K562 (cell line): ENCODE results near the gene HSD17B2. TPM values are rescaled to one million over a fixed set of nuclear protein-coding genes. Genes with fewer than 3 reads are reported as not detected.

Experiments
- ATAC-seq: fragments of 200-7000 bp; cut with Tn5 transposase; 3 replicates; pipeline ENCODE4 v1.9.1; 2020; ENCODE audit warnings: moderate library complexity
- BruUV-seq: library from RNA; stranded (reverse); fragments of 400-500 nt; replicated peaks from 2 replicates; lab custom pipeline; 2021; lab: Mats Ljungman, UMichigan
- CTCF ChIA-PET: fragments of 300-600 bp; formaldehyde crosslinking; extraction: SDS; loops from one replicate; lab custom pipeline; 2021; ENCODE audit warnings: low intra/inter-chr PET ratio; lab: Yijun Ruan, JAX
- POLR2A ChIA-PET: fragments of 300-600, 350-650 bp; sonication (Branson Sonifier 250); formaldehyde crosslinking; extraction: SDS; loops from one replicate; lab custom pipeline; 2021; ENCODE audit warnings: antibody characterized with exemption, inconsistent platforms; lab: Yijun Ruan, JAX
- DNase-seq, 4 experiments: peaks; one replicate each; pipeline versions ENCODE4 v3.0.0 to v3.0.0-alpha.2; 2011 to 2018; ENCODE audit warnings: low spot score in 3 of 4, mixed read lengths in 3 of 4; ENCODE audit errors: extremely low read depth in 1 of 4
- FAIRE-seq: peaks from 2 replicates; lab custom pipeline; 2011; peaks lifted over from hg19 to GRCh38; lab: Jason Lieb, UNC
- H2AFZ ChIP-seq: 2 replicates; pipeline ENCODE4 v1.6.0; 2011; ENCODE audit warnings: low read depth, low read length, control low read depth, inconsistent platforms
- H3K27ac ChIP-seq: fragments of 200-600 bp; 3 replicates; pipeline ENCODE4 v1.8.0; 2011; ENCODE audit warnings: low read depth, mild to moderate bottlenecking, control low read depth, inconsistent platforms, low read length, moderate library complexity, mixed read lengths; ENCODE audit errors: extremely low read depth
- H3K27me3 ChIP-seq, 2 experiments: fragments of 300-600 bp in 1 of 2; 2 replicates in 1 of 2; 3 replicates in 1 of 2; pipeline versions ENCODE4 v1.6.0 to v1.8.0; 2011; ENCODE audit warnings: inconsistent platforms in 2 of 2, low read length in 2 of 2, mild to moderate bottlenecking in 1 of 2, mixed read lengths in 1 of 2, moderate library complexity in 1 of 2; ENCODE audit not compliant: control insufficient read depth in 2 of 2, insufficient read depth in 2 of 2
- H3K36me3 ChIP-seq: fragments of 300-600 bp; 3 replicates; pipeline ENCODE4 v1.8.0; 2011; ENCODE audit warnings: mild to moderate bottlenecking, low read length, inconsistent platforms; ENCODE audit not compliant: control insufficient read depth, insufficient read depth
- H3K4me1 ChIP-seq, 2 experiments: fragments of 200-600 bp in 1 of 2; replicated peaks in 1 of 2; 2 replicates in 1 of 2; 3 replicates in 1 of 2; pipeline versions ENCODE4 v1.5.1 to v1.8.0; 2011; ENCODE audit warnings: inconsistent platforms in 2 of 2, low read length in 2 of 2, mild to moderate bottlenecking in 1 of 2, mixed read lengths in 1 of 2, moderate library complexity in 1 of 2; ENCODE audit not compliant: control insufficient read depth in 2 of 2, insufficient read depth in 2 of 2
- H3K4me2 ChIP-seq: 2 replicates; pipeline ENCODE4 v1.6.1; 2011; ENCODE audit warnings: low read length, control low read depth, inconsistent platforms, mixed read lengths; ENCODE audit not compliant: insufficient read depth
- H3K4me3 ChIP-seq: fragments of 200-600 bp; sonication (generic), shearing (Covaris generic); 2 replicates; pipeline ENCODE4 v1.5.1; 2016; ENCODE audit warnings: control low read depth, inconsistent platforms
- H3K79me2 ChIP-seq: fragments of 200-600 bp; 3 replicates; pipeline ENCODE4 v1.8.0; 2011; ENCODE audit warnings: low read length, inconsistent platforms; ENCODE audit not compliant: control insufficient read depth, insufficient read depth
- H3K9ac ChIP-seq, 2 experiments: 2 replicates each; pipeline versions ENCODE4 v1.6.0 to v1.6.1; 2011; ENCODE audit warnings: low read depth in 2 of 2, low read length in 2 of 2, control low read depth in 1 of 2, inconsistent platforms in 1 of 2, mild to moderate bottlenecking in 1 of 2, mixed read lengths in 1 of 2; ENCODE audit not compliant: insufficient read depth in 1 of 2
- H3K9me1 ChIP-seq: one replicate; pipeline ENCODE4 v1.6.0; 2011; ENCODE audit warnings: inconsistent platforms, mild to moderate bottlenecking, low read length, moderate library complexity; ENCODE audit not compliant: control insufficient read depth, insufficient read depth
- H3K9me3 ChIP-seq: replicated peaks from 2 replicates; pipeline ENCODE4 v1.5.1; 2011; ENCODE audit warnings: low read depth, low read length, inconsistent platforms; ENCODE audit not compliant: control insufficient read depth, insufficient read depth
- H4K20me1 ChIP-seq: replicated peaks from 2 replicates; pipeline ENCODE4 v1.6.1; 2011; ENCODE audit warnings: low read length, inconsistent platforms, mixed read lengths; ENCODE audit not compliant: control insufficient read depth, insufficient read depth
- BACH1 ChIP-seq: fragments of 200-800 bp; sonication (Bioruptor generic); IDR thresholded peaks from 2 replicates; pipeline ENCODE4 v1.6.1; 2016; ENCODE audit warnings: missing genetic modification characterization, missing compliant biosample characterization
- EWSR1 ChIP-seq: fragments of 450-650 bp; IDR thresholded peaks from 2 replicates; pipeline ENCODE4 v1.6.1; 2018; ENCODE audit warnings: borderline replicate concordance, mild to moderate bottlenecking, low read depth, moderate library complexity; ENCODE audit not compliant: partially characterized antibody
- FOXK1 ChIP-seq: sonication (generic); formaldehyde crosslinking; IDR thresholded peaks from 2 replicates; pipeline ENCODE4 v1.8.0; 2022; ENCODE audit warnings: missing genetic modification reagents, mild to moderate bottlenecking, borderline replicate concordance
- KLF16 ChIP-seq: IDR thresholded peaks from 2 replicates; pipeline ENCODE4 v1.6.1; 2016; ENCODE audit warnings: antibody characterized with exemption
- NR2C2 ChIP-seq, 2 experiments: fragments of 200-800 bp in 1 of 2; sonication (Bioruptor generic) in 1 of 2; sonication (generic) in 1 of 2; formaldehyde crosslinking in 1 of 2; IDR thresholded peaks; 2 replicates each; pipeline versions ENCODE4 v1.6.1 to v1.8.0; 2016 to 2022; ENCODE audit warnings: mild to moderate bottlenecking in 1 of 2, missing compliant biosample characterization in 1 of 2, missing genetic modification characterization in 1 of 2, missing genetic modification reagents in 1 of 2
- POU5F1 ChIP-seq: fragments of 150-350 bp; IDR thresholded peaks from 2 replicates; pipeline ENCODE4 v1.6.1; 2014; ENCODE audit warnings: borderline replicate concordance, low read length, low read depth, mild to moderate bottlenecking; ENCODE audit not compliant: partially characterized antibody
- PPARD ChIP-seq: fragments of 250-450 bp; sonication (Bioruptor Pico); IDR thresholded peaks from 2 replicates; pipeline ENCODE4 v1.8.0; 2022; ENCODE audit warnings: inconsistent platforms, mild to moderate bottlenecking, moderate library complexity
- RBM34 ChIP-seq: fragments of 200-400 bp; formaldehyde crosslinking; IDR thresholded peaks from 2 replicates; pipeline ENCODE4 v1.6.1; 2018; ENCODE audit warnings: low read length, borderline replicate concordance; ENCODE audit not compliant: insufficient read depth
- RNF2 ChIP-seq: sonication (generic); IDR thresholded peaks from 2 replicates; pipeline ENCODE4 v1.6.1; 2016
- RUNX1 ChIP-seq: sonication (generic); IDR thresholded peaks from 2 replicates; pipeline ENCODE4 v1.6.1; 2016; ENCODE audit warnings: antibody characterized with exemption, low read depth
- TAF15 ChIP-seq: fragments of 200-400 bp; formaldehyde crosslinking; IDR thresholded peaks from 2 replicates; pipeline ENCODE4 v1.6.1; 2017; ENCODE audit warnings: mild to moderate bottlenecking, low read depth, low read length, moderate library complexity
- TARDBP ChIP-seq: fragments of 450-650 bp; IDR thresholded peaks from 2 replicates; pipeline ENCODE4 v1.6.1; 2016
- TSC22D4 ChIP-seq: fragments of 450-650 bp; IDR thresholded peaks from 2 replicates; pipeline ENCODE4 v1.6.1; 2016; ENCODE audit warnings: missing genetic modification characterization, missing biosample characterization, control low read depth
- XRCC3 ChIP-seq: fragments of 450-650 bp; IDR thresholded peaks from 2 replicates; pipeline ENCODE4 v1.6.1; 2017; ENCODE audit warnings: mild to moderate bottlenecking, moderate library complexity
- ZNF224 ChIP-seq: sonication (generic); formaldehyde crosslinking; IDR thresholded peaks from 2 replicates; pipeline ENCODE4 v1.8.0; 2022; ENCODE audit warnings: mild to moderate bottlenecking, missing genetic modification reagents
- ZNF282 ChIP-seq: sonication (generic); formaldehyde crosslinking; IDR thresholded peaks from 2 replicates; pipeline ENCODE4 v1.8.1; 2023; ENCODE audit warnings: missing genetic modification reagents
- ZNF384 ChIP-seq: IDR thresholded peaks from 2 replicates; pipeline ENCODE4 v1.6.1; 2012; ENCODE audit warnings: low read depth, low read length, improper control_type of control experiment
- ZZZ3 ChIP-seq: fragments of 450-650 bp; IDR thresholded peaks from 2 replicates; pipeline ENCODE4 v1.6.1; 2016; ENCODE audit warnings: antibody characterized with exemption, mild to moderate bottlenecking, moderate library complexity
- WGBS: fragments of 100-300 bp; shearing (Covaris generic); methylation state at CpG from one replicate; pipeline ENCODE4 v1.1.6; 2016; ENCODE audit warnings: low coverage, mixed read lengths; ENCODE audit not compliant: insufficient coverage; ENCODE audit errors: missing lambda C conversion rate; 5-methylcytosine and 5-hydroxymethylcytosine counted together
- in situ Hi-C: fragments of 300-500 bp; cut with MboI; formaldehyde crosslinking; loops from 4 replicates; pipeline ENCODE4 v1.15.0; 2018; ENCODE audit warnings: inconsistent platforms, mixed read lengths
- intact Hi-C: fragments of 100-400 bp; cut with micrococcal nuclease; formaldehyde crosslinking; loops from 2 replicates; pipeline ENCODE4 v1.14.2; 2022
- polyA plus RNA-seq, 8 experiments: library from polyadenylated mRNA; depleted of rRNA in 4 of 8; stranded (reverse) in 5 of 8; unstranded in 3 of 8; fragments of >200 nt; fragmentation: Nextera tagmentation in 2 of 8; fragmentation: Illumina TruSeq in 1 of 8; extraction: Ambion mirVana in 2 of 8; extraction: Trizol in 1 of 8; gene quantifications; 2 replicates each; pipeline versions ENCODE4 v1.2.1 to v1.2.3, GENCODE V29; 2011 to 2014; ENCODE audit warnings: inconsistent platforms in 1 of 8, missing spikeins in 1 of 8
- total RNA-seq, 7 experiments: library from RNA; depleted of rRNA in 6 of 7; stranded (reverse); fragments of >200 nt in 6 of 7; fragmentation: Illumina TruSeq in 2 of 7; extraction: Trizol in 2 of 7; gene quantifications; 2 replicates each; pipeline versions ENCODE4 v1.2.1 to v1.2.3, GENCODE V29; 2011 to 2021; ENCODE audit warnings: low replicate concordance in 1 of 7
- TF ChIP-seq, protein P1 (sequence below): sonication (generic); formaldehyde crosslinking; IDR thresholded peaks from 2 replicates; pipeline ENCODE4 v1.4.0; 2020; ENCODE audit warnings: mild to moderate bottlenecking, missing genetic modification reagents
- TF ChIP-seq, protein P2 (sequence below): fragments of 200-400 bp; formaldehyde crosslinking; IDR thresholded peaks from 2 replicates; pipeline ENCODE4 v1.6.1; 2017; ENCODE audit warnings: mild to moderate bottlenecking, low read depth, low read length, moderate library complexity

The HSD17B2 gene
- total and polyA plus RNA-seq, 9 of the 15 experiments (the other 6 are each of a cell fraction or from before 2014, with no cell fraction given) = not detected

DNA sequence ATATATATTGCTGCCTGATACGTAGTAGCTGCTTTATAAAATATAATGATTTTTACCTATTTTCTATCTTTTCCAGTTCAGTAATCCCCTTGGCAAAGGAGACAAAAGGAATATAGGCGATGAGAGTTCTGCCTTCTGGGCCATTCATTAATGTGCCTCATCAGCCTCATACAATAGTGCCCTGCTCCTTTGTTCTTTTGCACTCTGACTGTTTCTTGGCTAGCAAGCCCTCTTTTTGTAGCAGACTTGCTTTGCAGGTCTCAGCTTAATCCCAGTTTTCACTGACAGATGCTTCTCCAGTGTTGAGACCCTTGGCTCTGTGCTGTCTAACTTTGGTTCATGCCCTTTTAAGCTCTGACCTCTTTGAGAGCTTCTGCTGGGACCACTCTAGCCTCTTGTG is 10.4 kb downstream of the HSD17B2 start:
- Histone ChIP-seq H3K27me3 (peaks cover 0 to 13% of the 10 kb centered on the region in 2 experiments; a peak in 1 of 5 replicates), H3K9ac (no peak overlapping the region), H4K20me1 (no peaks in the 10 kb centered on the region), H3K9me3 (no peaks in the 10 kb centered on the region), H3K4me1 (no peaks in the 10 kb centered on the region), H3K9me1 (no peaks in the 10 kb centered on the region), H3K4me2 (no peak overlapping the region), H3K79me2 (no peaks in the 10 kb centered on the region), H2AFZ (no peak overlapping the region), H3K4me3 (no peak overlapping the region), H3K27ac (no peak overlapping the region), H3K36me3 (no peaks in the 10 kb centered on the region)
- CTCF ChIA-PET = no interaction called here
- DNase-seq = no peak
- WGBS = 2% methylated on average over 2 of the region's 2 CpGs
- no TSS peak for BruUV-seq
- in situ Hi-C loops = no loop called here
- no peak for FAIRE-seq
- intact Hi-C loops = no loop called here
- POLR2A ChIA-PET = interaction anchor here (0.6 to 1.3 kb wide), 4 partner anchors 9 to 211 kb away, joined by 3 read pairs; no protein-coding TSS in a partner anchor
- ATAC-seq = no peak
- no peak for TF ChIP-seq RBM34
- no peak for TF ChIP-seq RNF2
- no peak for TF ChIP-seq PPARD (CRISPR knock-in tag)
- no peak for TF ChIP-seq ZNF282 (CRISPR knock-in tag)
- no peak for TF ChIP-seq KLF16
- no peak for TF ChIP-seq TSC22D4 (tag)
- no peak for TF ChIP-seq TARDBP
- TF ChIP-seq NR2C2 (CRISPR knock-in tag; IDR thresholded peaks at IDR 0.05) = no peak
- no peak for TF ChIP-seq NR2C2 (tag; IDR thresholded peaks at IDR 0.05)
- no peak for TF ChIP-seq BACH1 (tag)
- TF ChIP-seq FOXK1 (CRISPR knock-in tag) = no peak
- TF ChIP-seq, protein P1, sequence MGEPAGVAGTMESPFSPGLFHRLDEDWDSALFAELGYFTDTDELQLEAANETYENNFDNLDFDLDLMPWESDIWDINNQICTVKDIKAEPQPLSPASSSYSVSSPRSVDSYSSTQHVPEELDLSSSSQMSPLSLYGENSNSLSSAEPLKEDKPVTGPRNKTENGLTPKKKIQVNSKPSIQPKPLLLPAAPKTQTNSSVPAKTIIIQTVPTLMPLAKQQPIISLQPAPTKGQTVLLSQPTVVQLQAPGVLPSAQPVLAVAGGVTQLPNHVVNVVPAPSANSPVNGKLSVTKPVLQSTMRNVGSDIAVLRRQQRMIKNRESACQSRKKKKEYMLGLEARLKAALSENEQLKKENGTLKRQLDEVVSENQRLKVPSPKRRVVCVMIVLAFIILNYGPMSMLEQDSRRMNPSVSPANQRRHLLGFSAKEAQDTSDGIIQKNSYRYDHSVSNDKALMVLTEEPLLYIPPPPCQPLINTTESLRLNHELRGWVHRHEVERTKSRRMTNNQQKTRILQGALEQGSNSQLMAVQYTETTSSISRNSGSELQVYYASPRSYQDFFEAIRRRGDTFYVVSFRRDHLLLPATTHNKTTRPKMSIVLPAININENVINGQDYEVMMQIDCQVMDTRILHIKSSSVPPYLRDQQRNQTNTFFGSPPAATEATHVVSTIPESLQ (CRISPR knock-in tag) = no peak
- TF ChIP-seq XRCC3 = no peak
- no peak for TF ChIP-seq EWSR1
- TF ChIP-seq ZNF384 = no peak
- TF ChIP-seq ZNF224 (CRISPR knock-in tag) = no peak
- no peak for TF ChIP-seq POU5F1
- no peak for TF ChIP-seq ZZZ3
- TF ChIP-seq, protein P2, sequence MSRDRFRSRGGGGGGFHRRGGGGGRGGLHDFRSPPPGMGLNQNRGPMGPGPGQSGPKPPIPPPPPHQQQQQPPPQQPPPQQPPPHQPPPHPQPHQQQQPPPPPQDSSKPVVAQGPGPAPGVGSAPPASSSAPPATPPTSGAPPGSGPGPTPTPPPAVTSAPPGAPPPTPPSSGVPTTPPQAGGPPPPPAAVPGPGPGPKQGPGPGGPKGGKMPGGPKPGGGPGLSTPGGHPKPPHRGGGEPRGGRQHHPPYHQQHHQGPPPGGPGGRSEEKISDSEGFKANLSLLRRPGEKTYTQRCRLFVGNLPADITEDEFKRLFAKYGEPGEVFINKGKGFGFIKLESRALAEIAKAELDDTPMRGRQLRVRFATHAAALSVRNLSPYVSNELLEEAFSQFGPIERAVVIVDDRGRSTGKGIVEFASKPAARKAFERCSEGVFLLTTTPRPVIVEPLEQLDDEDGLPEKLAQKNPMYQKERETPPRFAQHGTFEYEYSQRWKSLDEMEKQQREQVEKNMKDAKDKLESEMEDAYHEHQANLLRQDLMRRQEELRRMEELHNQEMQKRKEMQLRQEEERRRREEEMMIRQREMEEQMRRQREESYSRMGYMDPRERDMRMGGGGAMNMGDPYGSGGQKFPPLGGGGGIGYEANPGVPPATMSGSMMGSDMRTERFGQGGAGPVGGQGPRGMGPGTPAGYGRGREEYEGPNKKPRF = no peak
- no peak for TF ChIP-seq TAF15
- no peak for TF ChIP-seq RUNX1
- TF ChIP-seq, all 486 proteins: peak for 0
